HG03280 (cell line): ENCODE measurements around the gene KAT7.

ENCODE experiments used
- ATAC-seq: cut with Tn5 transposase; IDR thresholded peaks from one replicate; pipeline ENCODE4 v1.9.1; 2021; ENCODE audit warnings: mild to moderate bottlenecking, moderate library complexity; ENCODE audit not compliant: unreplicated experiment

The KAT7 gene

DNA sequence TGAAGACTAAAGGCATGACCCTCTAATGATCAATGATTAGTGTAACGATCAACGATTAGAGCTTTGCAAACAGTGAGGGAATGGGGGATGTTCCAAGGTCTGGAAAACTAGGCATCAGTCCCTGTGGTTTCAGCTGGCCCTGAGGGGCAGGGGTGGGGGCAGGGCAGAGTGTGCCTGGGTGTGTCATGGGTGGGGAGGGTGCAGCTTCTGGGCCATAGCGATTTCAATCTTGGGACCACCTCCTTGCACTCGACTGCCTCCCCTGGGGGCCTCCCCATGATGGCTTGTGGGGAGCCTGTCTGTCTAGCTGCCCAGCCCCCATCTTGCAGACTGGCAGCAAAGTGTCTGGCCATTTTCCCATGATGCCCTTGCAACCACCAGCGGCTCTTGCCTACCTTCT is 51.0 kb downstream of the KAT7 start:
- no peak for ATAC-seq

DNA sequence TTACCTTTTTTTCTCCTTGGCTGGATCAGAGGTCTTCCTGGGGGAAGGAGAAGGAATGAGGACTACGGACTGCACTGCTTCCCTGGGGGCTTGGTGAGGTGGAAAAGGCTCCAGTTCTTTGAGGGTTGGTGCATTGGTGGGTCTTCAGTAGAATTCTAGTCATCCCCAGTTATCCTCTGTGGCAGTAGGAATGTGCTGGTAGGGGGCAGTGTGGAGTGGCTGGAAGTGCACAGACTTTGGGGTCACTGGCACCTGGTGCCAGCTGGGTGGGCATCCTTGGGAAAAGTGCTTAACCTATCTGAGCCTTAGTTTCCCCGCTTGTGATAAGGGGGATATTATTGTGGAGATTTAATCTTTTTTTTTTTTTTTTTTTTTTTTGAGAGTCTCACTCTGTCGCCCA is 53.1 kb downstream of the KAT7 start:
- no peak for ATAC-seq

DNA sequence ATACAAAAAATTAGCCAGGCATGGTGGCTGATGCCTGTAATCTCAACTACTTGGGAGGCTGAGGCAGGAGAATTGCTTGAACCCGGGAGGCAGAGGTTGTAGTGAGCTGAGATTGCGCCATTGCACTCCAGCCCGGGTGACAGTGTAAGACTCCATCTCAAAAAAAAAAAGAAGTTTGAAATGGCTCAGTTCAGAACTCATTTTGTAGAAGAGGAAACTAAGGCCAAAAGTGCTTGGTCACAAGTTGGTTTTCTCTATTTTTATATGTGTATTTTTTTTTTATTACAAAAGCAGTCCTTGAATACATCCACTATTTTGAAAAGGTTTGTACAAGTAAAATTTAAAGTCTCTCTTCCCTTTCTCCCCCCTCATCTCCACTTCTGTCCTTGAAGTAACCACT is 53.9 kb downstream of the KAT7 start:
- no peak for ATAC-seq

DNA sequence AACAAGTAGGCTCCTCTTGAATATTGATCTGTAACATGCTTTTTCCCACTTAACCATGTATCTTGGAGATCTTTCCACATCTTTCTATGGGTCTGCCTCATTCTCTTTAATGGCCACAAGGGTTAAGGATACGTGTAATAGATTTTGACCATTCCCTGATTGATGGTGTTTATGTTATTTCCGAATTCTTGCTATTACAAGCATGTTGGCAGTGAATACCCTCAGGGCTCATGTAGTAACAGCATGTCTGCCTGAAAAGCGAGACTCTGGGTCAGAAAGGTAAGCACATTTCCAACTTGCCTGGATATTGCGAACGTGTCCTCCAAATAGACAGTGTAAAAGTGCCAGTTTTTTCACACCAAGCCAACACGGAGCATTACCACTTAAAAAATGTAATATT is 54.4 kb downstream of the KAT7 start:
- no peak for ATAC-seq

DNA sequence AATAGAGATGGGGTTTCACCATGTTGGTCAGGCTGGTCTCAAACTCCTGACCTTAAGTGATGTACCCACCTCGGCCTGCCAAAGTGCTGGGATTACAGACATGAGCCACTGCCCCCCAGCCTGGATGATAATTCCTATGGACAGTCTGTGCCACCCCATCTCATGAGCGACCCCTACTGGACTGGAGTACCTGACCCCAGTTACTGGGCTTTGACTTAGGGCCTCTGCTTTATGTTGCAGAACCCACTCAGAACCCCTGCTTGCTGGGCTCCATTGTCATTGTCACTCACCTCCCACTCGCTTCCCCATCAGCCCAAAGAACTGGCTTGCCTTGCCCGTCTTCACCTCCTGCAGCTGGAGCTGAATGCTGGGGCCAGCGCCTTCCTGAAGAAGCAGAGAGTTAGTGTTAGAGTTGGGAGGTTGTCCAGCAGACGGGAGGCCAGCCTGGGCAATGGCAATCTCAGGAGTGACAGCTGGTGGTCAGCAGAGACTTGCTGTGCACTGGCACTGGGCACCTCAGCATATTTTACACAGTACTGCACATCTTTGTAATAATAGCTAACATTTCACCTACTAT is 55.4 kb downstream of the KAT7 start:
- no peak for ATAC-seq

DNA sequence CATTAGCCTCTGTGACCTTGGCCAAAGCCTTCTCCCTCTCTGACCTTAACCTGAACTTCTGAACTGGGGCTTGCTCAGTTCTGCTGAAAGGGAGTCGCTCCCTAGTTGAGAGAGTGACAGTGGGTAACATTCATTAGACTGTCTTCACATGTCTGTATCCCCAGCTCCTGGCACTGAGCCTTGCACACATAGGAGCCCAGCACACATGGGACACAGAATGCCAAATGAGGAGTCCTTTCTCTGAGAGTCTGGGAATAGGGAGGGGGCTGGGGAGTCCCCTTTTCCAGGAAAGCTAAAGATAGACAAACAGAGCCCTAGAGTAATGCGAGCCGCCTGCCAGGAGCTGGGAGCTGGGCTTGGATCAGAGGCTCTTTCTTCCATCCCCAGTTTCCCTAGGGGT is 56.8 kb downstream of the KAT7 start:
- no peak for ATAC-seq

DNA sequence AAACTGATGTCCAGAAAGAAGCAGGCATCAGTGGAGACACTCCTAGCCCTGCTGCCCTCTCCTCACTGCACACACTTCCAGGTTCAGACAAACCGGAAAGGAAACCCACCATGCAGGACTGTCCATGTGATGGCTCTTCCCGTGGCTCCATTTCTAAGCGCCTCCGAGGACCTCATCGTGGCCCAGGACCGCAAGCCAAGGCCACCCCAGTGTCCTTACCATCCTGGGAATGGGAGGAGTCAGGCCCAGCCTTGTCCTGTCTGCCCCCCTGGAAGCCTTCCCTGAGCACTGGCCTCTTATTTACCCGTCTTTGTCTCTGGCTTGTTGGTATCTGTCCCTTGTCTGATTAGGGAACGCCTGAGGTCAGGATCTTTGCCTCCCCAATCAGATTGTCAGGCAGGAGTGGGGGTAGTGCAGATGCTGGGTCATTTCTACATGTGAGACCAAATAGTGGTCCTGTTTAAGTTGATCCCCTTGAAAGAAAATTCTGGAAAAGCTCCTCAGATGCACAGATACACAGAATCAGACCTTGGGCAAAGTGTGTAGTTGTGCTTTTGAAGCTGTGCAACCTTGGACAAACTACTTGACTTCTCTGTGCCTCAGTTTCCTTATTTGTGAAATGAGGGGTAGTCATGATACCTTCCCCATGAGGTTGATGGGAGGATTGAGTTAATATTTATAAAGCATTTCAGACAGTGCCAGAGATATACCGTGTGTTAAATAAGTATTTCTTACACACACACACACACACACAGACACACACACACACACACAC is 58.6 kb downstream of the KAT7 start:
- ATAC-seq = no peak

DNA sequence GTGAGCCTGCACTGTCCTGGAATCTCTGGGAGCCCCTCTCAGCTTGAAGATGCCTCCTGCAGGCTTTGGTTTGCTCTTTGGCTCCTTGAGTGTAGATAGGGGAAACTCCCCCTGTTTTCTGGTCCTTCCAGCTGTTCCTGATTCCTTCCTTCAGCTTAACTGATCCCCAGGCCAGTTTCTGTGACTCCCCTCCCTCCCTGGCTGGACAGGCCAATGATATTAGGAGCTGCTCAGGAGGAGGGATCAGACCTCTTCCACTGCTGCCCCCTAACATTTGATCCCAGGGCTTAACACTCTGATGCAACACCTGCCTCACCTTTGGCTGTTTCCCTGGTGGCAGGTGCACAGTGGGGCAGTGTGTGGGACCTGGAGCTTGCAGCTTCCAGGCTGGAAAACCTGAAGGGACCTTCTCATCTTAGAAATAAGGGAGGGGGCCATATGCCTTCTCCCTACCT is 59.6 kb downstream of the KAT7 start, which contains the start of gene TAC4:
TSS of gene TAC4 (minus strand) at position 51 of the 455 bp plus-strand sequence. CDS start 52 bp downstream, outside the sequence.
- no peak for ATAC-seq

DNA sequence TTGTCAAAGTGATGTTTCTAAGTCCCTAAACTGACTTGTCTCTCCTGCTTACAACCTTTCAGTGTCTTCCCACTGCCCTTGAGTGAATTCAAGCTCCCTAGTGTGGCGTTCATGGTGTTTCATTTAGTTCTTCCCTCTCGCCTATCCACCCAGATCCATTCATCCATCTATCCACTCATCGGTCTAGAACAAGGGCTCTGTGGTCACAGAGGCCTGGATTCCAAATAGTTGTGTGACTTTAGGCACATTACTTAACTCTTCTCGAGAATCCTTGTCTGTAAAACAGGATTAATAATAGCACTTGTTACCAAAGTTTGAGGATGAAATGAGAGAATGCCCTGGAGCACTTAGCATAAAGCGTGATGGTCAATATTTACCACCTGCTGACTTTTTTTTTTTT is 60.3 kb downstream of the KAT7 start:
- no peak for ATAC-seq

DNA sequence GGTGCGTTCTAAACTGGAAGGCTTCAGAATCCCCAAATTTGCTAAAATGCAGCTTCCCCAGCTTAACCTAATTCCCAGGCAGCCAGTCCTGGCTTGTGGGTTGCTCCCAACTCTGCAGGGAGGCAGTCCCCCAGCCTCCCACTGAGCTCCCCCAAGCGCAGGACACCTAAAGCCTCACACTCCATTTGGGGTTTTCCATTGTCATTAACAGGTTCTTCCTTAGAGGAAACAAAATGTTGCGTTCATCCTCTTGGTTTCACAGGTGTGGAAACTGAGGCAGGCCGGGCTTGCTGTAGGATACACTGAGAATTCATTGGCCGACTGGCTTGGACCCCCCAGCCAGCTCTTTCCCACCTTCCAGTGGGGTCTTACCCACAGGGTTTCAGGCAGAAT is 61.7 kb downstream of the KAT7 start:
- no peak for ATAC-seq

DNA sequence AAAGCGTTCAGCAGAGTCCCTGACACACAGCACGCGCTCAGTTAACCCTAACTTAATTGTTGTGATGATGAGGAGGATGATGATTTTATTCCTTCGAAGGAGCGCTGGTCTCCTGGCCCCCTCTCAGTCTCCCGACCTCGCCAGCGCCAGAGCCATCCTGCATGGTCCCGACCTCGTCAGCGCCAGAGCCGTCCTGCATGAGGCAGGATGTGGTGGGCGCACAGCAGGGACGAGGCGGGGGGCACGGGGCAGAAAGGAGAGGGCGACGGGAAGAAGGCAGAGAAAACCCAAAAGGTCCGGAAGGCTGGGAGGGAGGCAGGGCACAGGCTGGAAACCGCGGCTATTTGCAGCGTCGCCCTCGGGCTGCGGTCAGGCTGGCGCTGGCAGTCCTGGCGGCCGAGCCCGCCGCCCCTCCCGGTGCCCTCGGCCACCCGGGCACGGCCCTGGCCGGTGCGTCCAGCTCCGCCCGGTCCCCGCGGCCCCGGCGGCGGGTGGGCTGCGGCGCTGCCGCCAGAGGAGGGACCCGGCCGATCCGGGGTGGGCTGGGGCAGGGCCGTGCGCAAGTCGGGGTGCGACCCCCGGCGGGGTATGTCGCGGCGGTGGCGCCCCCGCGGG is 62.4 kb downstream of the KAT7 start:
- no peak for ATAC-seq

DNA sequence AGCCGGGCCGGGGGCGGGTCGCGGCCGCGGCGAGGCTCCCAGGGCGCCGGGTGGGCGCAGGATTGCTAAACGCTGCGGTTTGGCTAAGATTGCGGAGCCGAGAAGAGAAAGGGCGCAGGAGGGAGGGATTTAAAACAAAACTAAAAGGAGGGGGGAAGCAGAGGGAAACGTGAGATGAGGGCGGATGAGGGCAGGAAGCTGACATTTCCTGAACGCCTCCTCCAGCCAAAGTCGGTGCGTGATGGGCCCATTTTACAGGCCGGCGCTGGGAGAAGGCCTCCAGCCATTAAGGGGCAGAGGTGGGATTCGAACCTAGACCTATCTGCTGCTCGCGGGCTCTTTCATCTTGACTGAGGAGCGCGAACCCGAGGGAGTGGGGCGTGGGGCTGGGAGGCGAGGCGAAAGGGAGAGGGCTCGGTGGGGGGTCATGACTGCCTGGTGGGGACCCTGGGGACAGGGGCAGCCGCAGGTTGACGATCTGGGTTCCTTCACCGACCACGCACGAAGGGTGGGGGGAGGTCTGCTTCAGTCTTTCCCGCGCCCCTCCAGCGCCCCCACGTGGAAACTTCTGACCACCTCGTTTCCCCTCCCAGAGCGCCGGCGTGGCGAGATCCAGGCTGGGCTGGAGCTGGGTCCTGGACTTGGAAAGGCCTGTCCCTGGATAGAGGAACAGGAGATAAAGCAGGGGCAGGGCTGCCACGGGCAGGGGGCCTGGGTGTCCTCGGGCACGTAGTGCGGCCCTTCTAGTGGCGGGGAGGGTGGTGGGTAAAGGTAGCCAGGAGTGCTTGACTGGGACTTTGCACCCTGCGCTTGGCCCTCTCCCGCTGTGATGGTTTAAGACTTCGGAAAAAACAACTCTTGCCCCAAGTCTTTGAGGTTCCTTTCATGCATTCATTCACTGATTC is 63.2 kb downstream of the KAT7 start:
- no peak for ATAC-seq

DNA sequence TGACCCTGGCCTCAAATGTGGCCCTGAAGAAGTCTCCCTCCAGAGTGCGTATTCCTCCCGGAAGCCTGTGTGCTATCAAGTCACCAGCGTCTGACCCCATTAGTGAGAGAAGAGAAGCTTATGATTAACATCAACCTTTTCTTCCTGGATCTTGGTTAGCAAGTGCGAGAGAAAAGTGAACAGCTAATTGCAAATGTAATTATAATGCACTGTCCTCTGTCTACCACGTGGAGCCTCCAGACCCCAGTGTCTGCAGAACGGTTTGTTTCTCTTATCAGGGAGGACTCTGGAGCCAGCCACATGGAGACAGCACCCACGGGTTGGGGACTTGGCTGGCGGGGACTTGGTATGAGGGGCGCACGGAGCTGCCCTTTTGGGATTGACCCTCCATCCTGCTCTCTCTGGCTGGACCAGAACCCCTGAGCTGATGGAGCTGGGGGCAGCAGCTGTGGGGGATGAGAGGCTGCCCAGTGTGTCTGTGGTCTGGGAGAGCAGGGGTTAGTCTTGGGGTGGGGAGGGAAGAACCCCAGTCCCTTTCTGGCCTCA is 65.1 kb downstream of the KAT7 start:
- no peak for ATAC-seq

DNA sequence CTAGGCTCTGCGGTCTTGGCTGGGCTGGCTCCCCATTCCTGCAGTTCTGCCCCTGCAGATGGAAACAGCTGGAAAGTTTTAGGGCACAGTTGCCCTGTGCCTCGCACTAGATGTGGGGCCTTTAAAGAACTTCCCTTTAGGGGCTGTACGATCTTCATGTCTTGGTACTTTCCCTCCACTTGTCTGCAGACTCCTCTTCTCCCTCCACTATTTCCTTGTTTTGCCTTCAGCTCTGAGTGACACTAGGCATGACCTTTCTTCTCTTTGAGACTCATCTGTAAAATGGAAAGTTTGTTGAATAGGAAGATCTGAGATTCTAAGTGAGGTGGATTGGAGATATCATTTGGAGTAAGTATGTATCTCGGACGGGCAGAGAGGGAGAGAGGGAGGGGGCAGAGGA is 65.6 kb downstream of the KAT7 start:
- ATAC-seq = no peak

DNA sequence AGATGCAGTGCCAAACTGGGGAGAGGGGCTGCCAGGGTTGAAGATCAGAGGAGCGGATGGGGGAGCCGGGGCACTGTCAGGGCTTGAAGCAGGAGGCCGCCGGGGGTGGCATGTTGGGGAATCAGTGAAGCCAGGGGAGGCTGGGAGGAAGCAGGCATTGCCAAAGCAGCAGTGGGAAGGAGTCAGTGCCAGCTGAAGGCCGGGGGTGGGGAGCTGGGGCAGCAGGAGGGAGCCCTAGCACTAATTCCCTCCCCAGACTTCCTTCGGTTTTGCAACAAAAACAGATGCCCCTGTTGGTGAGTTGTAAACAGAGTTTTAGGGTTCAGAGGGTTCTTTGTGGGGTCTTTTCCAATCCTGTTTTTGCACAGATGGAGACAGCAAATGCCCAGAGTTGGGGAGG is 70.3 kb downstream of the KAT7 start:
- ATAC-seq = no peak

DNA sequence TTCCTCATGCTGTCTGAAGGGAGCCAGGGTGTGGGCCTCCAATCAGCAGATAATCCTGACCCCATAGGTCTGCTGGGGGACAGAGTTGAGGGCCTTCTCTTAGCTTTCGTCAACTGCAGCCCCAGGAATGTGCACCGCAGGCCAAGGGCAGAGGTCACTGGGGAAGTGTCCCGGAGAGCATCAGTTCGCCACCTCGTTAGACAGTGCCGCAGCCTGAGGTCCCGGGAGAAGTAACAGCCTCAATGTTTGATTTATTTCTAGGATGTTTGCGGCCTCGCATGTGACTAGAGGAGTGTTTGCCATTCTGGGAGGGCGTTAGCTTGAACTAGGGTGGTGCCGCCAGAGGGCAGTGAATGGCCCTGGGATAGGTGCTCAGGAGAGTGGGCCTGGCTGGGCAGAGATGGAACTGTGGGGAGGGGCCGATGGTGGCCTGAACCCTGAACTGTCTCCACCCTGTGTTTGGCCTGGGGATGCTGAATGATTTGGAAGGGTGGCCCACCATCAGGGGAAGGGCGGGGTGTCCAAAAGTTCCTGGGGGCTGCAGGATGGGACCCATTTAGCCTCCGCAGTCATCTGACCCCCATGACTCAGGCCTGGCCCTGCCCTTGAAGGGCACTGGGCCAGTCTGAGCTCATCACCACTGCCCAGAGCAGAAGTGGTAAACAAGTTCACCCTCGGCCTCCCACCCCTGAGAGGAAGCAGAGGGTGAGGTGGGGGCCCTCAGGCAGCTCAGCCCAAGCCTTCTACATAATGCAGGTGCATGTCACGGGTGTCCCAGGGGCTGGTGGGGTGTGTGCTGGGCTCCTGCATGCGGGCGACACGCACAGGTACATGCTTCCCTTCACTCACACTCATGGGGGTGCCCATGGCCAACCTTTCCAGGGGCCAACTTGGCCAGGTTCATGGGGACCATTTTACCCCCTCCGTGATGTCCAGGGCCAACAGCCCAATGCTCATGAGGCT is 71.8 kb downstream of the KAT7 start:
- no peak for ATAC-seq

DNA sequence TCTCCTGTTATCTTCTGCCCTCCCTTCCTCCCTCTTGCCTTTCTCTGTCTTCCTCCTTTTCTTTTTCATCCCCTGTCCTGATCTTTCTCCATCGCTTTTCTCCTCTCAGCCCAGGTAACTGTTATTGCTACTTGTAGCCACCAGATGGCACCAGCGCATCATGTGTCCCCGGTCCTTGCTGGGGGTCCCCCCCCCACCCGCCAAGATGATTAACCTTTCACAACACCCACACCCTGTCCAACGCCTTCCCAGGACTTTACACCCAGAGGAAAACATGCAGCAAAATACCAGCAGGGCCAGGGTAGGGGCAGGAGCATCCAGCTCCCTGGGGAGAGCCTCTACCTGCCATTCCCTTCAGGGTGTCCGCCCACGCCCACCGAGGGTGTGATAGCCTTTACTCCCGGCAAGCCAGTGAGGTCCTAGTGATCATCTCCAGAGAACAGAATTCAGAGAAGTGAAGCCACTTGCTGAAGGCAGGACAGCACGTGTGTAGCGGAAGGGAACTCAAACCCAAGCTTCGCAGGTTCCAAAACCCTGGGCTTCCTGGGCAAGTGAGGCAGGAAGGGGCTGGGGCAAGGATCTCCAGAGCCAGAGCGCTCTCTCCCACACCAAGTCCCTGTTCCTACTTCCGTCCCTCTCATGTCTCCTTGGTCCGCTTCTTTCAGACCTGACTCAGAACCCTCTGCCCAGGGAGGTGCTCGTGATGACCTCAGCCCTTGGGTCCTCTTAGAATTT is 72.8 kb downstream of the KAT7 start:
- no peak for ATAC-seq

DNA sequence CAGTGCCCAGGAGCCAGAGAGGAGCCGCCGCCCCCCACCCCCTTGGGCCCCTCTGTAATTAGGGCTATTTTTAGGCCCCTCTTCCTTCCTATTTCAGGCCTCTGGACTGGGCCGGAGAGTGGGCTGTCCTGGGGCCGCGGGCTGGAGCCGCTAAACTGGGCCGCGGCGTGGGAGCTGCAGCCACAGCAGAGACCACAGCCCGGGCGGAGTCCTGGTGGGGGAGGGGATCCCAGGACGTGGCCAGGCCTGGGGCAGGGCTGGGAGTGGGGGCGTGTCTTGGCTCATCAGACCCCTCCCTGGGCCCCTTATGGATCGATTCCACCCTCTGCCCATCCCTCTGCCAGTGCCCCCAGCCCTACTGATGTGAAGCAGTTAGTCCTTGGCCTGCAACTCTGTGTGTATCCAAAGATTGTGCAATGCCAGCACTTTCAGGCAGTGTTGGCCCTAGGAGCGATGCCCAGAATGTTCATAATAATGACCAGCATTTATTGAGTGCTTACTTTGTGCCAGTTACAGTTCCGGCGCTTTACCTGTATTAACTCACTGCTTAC is 74.4 kb downstream of the KAT7 start:
- ATAC-seq = no peak

DNA sequence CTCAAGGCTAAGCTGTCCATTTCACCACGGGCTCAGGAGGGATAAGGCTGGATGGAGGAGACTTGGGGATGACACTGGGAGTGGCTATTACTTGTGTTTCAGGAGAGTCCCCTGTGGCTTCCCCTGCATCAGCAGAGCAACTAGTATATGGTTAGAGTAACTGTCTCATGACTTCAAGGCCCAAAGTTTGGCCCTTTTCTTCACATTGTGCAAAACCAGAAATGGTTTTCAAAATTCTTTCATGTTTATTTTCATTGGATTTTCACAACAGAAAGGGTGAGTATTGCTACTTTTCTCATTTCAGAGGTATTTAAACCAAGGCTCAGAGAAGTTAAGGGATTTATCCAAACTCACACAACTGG is 77.5 kb downstream of the KAT7 start:
- ATAC-seq = no peak
